ENCODE measurements around the gene OPA3.

- TF ChIP-seq EZH2 (IDR thresholded peaks at IDR 0.05; ENCODE audit: borderline replicate concordance, insufficient read depth, low read depth, low read length, poor library complexity, severe bottlenecking) = no peak
- no peak for TF ChIP-seq CTCF (IDR thresholded peaks at IDR 0.05)
Observed at GRCh38 chr19:45556835-45557234, 27.8 kb downstream of the OPA3 start.

All from B cell (primary cell).